ENCODE measurements around the gene PHETA1.

GRCh38 chr12:111369496-111370220, 763 bp upstream of the PHETA1 start:
- no peak for TF ChIP-seq CTCF (IDR thresholded peaks at IDR 0.05; ENCODE audit: low read length)
- no peak for TF ChIP-seq EZH2 (IDR thresholded peaks at IDR 0.05; ENCODE audit: borderline replicate concordance, low read length)
